ENCODE measurements around the gene GNAL.
"Not testable (repeated sequence)": the region's sequence is repeated elsewhere in the genome, so short reads cannot be mapped to it uniquely, and the experiment has no call there.

GNAL gene

DNA sequence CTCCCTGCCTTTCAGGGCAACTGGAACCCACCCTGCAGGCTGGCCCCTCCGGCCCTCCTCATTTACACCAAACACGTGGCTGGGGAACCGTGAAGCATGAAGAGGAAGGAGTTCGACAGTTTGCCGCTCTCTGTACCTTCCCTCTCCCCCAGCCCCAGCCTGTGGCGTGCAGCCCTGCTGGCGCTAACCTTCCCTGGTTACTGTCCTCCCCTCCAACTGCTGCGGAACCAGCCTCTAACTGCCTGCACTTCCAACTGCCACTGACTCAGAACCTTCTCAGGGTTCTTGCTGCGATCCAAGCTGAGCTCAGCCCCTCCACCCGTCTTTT lies 19.2 kb upstream of the GNAL start:
- DNase-seq, result no peak

DNA sequence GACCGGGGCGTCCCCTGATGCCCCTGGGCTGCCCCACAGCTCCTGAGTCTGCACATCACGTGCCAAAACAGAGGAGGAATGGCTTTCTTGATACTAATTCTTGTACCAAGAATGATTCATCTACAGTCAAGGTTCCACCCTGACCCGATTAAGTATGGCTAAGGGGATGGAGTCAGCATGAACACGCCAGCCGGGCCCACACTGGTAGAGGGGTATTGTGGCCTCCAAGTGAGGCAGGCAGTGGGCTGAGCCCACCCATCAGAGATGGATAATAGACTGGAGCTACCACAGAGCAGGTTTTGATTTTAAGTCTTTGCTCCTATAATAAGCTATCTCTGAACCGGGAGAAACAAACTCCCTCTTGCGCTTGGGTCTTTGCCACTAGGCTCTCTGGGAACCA lies 17.9 kb upstream of the GNAL start:
- DNase-seq, result no peak

DNA sequence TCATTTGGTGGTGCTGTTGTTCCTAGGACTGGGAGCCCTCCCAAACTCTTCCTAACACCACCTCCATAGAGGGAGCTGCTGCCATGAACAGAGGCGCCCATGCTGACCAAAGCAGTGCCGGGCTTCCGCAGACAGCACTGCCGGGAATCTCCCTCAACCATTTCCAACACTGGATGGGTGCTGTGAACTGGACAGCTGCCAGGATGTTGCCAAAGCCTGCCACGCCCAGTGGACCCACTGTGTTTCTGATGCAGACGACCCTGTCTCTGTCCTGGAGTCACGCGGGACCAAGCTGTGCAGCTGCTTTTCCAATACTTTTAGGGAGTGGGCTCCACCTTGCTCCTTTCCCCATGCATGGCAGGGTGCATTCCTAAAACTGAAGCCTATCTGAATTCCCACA lies 16.9 kb upstream of the GNAL start:
- DNase-seq, result no peak

DNA sequence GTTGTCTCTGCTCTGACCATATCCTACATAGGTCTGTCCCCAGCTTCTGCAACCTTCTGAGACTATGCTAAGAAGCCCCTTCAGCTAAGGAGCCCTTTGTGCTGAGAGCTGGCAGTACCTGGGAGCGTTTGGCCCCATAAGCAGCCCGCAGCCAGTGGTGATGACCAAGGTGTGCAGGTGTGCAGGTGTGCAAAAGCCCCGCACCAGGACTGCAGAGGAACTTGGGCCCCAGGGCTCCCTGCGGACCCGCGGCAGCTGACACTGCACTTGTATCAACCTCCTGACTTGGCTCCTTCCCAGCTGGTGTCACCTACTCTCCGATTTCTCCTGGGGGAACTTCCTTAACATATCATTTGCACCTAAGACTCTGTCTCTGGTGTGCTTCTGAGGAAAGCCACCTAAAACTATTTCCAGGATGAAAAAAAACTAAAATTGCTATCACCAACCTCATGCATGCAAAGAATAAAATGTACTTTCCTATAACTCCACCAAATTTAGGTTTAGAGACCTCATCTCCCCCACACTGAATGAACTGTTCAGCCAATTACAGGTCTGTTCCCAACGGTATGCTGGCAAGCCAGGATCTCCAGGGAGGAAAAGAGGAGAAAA lies 16.1 kb upstream of the GNAL start:
- DNase-seq, result no peak

DNA sequence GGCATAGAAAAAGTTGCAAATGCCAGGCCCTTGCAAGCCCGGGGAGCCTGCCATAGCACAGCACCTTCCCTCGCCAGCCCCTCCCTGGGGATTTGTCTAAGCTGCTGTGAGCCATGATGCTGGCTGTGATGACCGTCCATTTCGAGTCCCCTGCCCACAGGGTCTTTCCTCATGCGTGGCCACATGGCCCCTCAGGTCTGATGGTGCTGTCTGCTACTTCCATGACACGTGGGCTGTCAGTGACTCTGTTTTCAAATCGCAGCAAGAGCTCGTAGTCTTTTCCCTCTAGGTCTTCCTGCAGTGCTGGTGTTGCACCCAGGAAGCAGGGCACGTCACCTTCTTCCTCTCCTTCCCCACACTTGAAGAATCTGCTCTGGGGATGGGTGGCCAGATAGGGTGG lies 15.5 kb upstream of the GNAL start:
- no peak for DNase-seq

DNA sequence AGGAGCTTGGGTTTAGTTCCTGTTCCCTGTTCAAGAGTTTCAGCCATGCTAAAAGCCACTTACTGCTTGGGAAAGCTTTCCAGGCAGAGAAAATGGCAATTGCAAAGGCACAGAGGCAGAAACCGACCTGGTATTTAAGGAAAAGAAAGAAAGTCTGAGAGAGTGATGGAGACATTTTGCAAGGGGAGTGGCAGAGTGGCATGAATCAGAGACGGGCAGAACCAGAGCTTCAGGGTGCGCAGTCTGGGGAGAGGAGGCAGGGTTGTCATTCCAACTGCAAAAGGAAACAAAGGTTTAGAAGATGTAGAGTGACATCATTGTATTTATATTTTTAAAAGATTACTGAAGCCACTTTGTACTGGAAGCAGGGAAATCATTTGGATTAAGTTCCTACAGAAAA lies 14.9 kb upstream of the GNAL start:
- no peak for DNase-seq

DNA sequence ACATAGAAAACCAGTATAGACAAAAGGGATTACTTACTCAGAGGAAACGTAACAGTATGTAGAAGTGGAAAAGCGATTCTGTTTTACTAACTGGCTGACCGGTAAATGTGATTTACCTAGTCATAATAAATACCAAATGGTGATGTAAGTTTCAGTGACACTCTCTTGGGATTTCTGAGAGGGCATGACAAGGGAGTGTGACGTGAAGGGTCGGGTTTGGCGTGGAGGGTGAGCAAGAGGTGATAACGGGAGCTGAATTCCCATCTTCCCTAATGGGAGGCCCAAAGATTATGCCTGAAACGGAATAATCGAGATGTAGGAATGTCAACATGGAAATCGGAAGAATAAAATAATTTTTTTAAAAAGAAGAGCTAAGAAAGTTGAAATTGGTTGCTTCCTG lies 12.7 kb upstream of the GNAL start:
- no peak for DNase-seq

DNA sequence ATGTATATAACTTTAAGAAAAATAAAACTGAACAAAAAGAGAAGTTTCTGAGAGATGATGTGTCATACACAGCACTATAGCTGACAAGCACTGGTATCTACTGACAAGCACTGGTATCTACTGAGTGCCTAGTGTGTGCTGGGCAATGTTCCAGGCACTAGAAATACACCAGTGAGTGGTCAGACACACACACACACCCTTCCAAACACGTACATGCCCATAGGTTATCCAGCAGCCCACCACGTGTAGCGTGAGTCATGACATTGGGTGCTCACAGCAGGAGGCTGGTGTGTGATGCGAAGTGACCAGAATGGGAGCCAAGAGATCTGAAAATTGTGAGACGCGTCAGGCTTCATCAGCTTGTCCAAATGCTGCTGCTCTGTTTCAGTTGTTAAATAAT lies 12.2 kb upstream of the GNAL start:
- DNase-seq, result no peak

DNA sequence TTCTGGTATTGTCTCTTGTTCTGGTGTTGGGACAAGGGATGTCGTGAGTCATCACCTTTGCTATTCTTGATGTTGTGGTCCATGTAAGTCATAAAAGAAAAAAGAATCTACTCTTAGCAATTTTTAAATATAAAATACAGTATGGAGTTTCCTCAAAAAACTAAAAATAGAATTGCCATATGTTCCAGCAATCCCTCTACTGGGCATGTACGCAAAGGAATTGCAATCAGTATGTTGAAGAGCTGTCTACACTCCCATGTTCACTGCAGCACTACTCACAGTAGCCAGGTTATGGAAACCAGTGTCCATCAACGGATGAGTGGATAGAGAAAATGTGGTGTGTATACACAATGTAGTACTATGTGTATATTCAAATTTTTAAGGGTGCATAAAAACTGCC lies 10.9 kb upstream of the GNAL start:
- DNase-seq, result no peak

DNA sequence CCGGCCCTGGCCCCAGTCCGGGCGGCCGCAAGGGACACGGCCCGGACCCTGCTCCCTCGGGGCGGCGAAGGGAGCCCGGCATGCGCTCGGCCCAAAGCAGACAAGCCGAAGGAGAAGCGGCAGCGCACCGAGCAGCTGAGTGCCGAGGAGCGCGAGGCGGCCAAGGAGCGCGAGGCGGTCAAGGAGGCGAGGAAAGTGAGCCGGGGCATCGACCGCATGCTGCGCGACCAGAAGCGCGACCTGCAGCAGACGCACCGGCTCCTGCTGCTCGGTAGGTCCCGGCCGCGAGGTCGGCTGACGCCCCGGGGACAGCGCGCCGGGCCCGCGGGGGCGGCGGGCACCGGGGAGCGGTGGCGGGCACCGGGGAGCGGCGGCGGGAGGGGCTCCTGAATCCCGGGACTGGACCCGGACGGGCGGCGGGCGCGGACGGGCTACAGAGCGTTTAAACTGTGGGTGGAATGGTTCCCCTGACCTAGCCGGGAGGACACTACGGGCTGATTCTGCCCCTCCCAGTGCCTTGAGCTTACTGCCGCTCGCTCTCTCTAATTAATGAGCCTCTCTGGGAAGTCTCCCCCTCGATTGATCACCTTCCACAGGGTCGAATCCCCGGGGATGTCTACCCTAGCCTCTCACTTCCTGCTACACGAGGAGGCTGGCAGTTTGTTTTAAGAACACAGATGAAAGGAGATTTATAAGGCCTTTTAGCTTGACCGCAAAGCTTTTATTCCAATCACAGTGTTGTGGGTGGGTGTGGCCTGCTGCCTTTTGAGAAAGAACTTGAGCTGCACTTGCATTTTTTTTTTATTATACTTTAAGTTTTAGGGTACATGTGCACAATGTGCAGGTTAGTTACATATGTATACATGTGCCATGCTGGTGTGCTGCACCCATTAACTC lies 853 bp downstream of the GNAL start:
- DNase-seq, result no peak

DNA sequence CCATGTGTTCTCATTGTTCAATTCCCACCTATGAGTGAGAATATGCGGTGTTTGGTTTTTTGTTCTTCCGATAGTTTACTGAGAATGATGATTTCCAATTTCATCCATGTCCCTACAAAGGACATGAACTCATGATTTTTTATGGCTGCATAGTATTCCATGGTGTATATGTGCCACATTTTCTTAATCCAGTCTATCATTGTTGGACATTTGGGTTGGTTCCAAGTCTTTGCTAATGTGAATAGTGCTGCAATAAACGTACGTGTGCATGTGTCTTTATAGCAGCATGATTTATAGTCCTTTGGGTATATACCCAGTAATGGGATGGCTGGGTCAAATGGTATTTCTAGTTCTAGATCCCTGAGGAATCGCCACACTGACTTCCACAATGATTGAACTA lies 1.6 kb downstream of the GNAL start:
- not testable (repeated sequence) for DNase-seq

DNA sequence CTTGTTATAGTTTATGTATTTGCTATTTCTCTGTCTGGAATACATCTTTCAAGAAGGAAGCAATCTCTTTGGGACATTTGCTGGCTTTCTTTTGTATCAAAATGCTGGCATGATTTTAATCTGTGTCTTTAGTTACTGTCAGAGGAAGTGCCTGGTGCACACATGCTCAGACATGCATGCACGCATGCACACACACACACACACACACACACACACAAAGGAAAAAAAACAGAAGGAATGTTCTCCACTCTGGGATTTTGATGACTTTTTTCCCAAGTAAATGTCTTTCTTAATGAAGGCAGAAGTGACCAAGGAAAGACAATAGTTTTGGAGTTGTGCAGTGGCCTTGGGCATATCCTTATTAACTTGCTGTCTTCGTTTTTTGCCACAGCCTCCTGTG lies 6.7 kb downstream of the GNAL start:
- DNase-seq, result no peak

DNA sequence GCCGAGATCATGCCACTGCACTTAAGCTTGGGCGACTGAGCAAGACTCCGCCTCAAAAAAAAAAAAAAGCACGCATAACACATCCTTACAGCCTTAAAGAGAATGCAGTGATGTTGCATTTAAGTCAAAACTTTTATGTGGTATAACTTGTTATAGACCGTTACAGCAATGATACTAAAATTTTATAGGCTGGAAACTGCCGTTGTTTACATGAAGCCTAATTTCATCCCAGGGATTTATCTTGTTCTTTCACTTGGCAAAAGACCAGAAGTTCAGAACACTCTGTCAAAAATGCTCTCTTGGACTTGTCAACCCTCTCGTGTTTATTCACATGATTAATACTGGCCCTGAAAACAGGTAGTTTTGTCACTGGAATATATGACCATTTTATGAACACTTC lies 7.4 kb downstream of the GNAL start:
- DNase-seq, result no peak

DNA sequence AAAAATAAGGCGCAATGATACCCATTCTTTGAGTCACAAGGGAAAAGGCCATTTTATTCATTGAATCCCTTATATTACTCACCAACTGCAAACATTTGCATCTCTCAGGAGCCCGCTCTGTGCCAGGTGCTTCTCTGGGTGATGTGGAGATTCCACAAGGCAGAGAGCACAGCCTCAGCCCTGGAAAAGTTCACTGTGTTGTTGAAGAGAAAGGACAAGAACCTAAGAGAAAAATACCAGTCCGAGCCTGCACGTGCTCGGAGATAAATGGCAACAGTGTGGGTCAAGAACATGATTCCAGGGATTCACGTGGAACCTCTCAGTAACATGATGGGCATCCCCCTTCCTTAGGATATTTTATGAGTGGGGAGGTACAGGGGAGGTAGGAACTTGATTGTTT lies 11.8 kb downstream of the GNAL start:
- no peak for DNase-seq

DNA sequence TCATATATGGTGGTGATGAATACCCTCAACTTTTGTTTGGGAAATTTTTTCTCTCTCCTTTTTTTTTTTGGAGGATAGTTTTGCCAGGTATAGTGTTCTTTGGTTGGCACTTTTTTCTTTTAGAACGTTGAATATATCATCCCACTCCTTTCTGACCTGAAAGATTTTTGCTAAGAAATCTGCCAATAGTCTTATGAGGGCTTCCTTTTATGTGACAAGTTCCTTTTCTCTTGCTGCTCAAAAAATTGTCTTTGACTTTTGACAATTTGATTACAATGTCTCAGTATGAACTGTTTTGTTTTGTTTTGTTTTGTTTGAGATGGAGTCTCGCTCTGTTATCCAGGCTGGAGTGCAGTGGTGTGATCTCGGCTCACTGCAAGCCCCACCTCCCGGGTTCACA lies 21.5 kb downstream of the GNAL start:
- DNase-seq, result no peak

DNA sequence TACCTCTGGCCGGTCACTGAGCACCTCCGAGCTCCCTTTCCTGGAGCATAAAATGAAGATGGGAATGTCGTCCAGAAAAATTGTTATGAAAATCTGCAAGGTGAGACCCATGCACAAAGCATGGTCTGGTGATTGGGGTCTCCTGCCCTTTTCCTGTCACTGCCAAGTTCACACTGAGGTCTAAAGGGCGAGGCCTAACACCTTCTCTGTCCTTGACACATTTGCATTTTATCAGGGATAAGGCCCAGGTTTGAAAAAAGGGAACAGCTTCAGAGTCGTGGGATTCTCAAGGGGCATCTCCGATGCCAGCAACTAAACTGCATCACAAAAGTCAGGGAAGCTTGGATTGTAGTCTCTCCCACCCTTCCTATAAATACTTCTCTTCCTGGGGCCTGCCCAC lies 24.7 kb downstream of the GNAL start:
- no peak for DNase-seq

DNA sequence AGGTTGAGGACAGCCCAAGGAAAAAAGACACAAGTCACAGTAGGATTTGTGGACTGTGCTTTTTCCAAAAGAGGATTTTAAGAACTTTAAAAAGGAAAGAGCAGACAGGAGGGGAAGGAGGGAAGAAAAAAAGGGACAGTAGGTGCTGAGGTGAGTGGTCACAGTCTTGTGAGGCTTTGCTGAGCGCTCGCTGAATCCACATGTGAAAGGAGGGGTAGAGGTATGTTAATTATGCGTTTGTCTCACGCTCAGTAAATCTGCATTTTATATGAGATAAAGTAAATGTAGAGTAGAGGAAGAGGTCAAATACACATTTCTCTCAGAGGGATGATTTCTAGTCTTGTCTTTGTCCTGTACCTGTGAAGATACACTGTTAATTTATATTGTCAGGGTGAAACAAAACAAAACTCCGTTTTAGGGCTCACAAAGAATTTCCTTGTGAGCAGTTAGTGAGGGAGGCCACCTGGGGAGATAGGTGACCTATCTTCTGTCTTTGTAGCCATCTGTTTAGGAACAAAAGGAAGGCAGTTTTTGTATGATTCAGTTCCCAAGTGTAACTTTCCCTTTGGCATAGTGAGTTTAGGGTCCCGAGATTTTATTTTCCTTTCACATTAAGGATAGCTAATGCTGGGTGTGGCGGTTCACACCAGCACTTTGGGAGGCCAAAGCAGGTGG lies 25.3 kb downstream of the GNAL start:
- DNase-seq, result no peak

DNA sequence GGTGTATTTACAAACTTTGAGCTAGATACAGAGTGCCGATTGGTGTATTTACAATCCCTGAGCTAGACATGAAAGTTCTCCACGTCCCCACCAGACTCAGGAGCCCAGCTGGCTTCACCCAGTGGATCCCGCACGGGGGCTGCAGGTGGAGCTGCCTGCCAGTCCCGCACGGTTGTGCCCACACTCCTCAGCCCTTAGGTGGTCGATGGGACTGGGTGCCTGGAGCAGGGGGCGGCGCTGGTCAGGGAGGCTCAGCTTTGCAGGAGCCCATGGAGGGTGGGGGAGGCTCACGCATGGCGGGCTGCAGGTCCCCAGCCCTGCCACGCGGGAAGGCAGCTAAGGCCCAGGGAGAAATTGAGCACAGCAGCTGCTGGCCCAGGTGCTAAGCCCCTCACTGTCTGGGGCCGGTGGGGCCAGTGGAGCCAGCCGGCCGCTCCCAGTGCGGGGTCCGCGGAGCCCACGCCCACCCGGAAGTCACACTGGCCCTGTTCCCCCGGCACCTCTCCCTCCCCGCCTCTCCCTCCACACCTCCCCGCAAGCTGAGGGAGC lies 27.8 kb downstream of the GNAL start:
- DNase-seq, result not testable (repeated sequence)

DNA sequence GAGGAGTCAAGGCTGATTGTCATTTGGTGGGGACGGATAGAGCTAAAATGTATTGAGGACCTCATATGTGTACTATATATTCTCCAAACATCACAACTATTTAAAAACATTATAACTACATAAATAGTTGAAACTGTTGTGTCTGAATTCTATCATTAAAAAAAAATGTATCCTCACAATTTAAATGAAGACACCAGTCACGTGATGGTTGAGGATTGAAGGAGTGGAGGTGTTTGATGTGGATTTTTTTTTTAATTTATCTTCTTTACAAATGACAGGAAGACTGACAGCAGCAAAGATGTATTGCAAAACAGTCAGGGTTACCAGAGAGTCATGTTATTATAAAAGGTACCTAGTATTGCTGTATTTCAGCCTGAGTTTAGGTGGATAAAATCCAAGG lies 30.0 kb downstream of the GNAL start:
- DNase-seq, result no peak

DNA sequence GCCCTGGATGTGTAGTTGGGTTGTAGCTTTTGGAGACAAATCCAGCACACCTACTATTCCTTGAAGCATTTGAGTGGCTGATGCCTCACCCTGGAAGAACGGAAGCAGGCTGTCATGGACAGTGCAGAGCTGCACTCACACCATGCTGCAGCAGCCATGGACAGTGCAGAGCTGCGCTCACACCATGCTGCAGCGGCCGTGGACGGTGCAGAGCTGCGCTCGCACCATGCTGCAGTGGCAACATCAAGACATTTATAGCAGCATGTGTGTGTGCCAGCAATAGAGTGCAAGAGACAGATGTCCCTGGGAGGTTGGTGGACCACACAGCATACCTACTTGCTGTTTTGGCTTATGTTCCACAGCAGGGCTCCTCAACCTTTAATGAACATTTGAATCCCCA lies 30.6 kb downstream of the GNAL start:
- no peak for DNase-seq

DNA sequence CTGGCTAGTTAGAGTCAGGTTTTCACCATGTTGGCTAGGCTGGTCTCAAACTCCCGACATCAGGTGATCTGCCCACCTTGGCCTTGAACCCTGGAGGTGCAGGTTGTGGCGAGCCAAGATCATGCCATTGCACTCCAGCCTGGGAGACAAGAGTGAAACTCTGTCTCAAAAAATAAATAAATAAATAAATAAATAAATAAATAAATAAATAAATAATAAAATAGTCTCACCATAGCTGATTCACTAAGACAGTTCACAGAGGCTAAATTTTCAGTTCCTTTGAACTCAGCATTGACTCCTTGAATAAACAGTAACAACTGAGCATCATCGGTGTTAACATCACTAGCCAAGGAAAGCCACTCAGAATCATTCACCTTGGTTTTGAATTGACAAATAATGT lies 32.7 kb downstream of the GNAL start:
- DNase-seq, result no peak

DNA sequence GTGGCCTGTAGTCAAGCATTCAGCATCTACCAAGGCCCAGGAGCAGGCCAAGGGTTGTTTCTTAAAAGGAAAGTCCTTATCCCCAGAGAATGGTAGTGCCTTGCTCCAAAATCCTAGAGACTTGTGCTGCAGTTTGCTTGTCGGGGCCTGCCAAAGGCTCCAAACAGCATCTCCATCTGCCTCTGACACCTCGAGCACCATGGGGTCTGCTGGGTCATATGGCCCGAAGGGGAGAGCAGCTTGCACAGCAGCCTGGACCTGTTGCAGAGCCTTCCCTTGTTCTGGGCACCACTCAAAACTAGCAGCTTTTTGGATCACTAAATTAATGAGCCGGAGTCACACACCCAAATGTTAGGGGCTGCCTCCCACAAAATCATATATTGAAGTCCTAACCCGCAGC lies 35.7 kb downstream of the GNAL start:
- no peak for DNase-seq

DNA sequence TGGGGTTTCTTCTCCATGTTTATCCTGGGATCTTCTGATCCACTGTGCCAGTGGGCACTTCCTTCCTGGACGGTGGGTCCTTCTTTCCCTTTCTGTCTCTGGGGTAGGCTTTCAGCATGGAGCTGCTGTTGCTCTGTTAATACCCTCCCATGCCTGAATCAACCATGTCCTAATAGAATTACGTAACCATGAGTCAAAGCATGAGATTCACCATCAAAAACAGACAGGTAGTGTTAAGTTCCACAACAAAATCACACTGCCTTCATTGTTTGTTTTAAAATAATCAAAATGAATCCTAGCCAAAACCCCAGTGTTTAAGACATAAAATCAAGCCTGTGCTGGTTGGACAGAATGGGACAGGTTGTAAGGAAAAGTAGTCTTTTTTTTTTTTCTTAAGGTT lies 37.5 kb downstream of the GNAL start:
- DNase-seq, result no peak

DNA sequence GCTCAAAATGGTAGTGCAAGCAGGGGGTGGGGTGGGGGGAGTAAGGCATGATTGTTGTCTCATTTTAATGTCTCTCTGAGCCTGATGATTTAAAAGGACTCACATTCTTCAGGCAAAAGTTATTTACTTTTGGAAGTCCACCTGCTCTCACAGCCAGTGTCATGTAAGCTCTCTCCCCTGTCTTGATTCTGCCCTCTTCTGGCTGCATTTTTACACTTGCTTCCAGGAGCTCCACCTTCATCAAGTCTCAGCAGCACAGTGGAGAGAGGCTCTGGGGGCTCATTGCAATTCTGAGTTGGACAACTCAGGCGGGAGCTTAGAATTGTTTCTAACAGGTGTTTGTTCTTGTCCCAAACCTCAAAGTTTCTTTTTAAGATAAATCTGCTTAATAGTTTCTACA lies 39.2 kb downstream of the GNAL start:
- DNase-seq, result peak; percentile 7 to 17

Data from SHP77 (cell line).